ENCODE data around the gene TMEM51. TPM values are rescaled to one million over a fixed set of nuclear protein-coding genes. Genes with fewer than 3 reads are reported as not detected.
A peak's percentile ranks its signal among the peaks of the same experiment; 100 is the strongest.

TMEM51 gene
- total and polyA plus RNA-seq, 2 of the 13 experiments (the other 11 are each of a cell fraction or from before 2014, with no cell fraction given): 12.2 to 22.3 TPM

GRCh38 chr1:15139654-15140350, 13.7 kb upstream of the TMEM51 start (continued):
- peak; percentile 92 for TF ChIP-seq ZNF687 (CRISPR knock-in tag; IDR thresholded peaks at IDR 0.05)
- 0 out of 2 replicates have a peak, but pooled peaks have one; percentile 81 for TF ChIP-seq GTF3A (CRISPR knock-in tag; conservative IDR thresholded peaks at IDR 0.05)
- TF ChIP-seq, protein P1, sequence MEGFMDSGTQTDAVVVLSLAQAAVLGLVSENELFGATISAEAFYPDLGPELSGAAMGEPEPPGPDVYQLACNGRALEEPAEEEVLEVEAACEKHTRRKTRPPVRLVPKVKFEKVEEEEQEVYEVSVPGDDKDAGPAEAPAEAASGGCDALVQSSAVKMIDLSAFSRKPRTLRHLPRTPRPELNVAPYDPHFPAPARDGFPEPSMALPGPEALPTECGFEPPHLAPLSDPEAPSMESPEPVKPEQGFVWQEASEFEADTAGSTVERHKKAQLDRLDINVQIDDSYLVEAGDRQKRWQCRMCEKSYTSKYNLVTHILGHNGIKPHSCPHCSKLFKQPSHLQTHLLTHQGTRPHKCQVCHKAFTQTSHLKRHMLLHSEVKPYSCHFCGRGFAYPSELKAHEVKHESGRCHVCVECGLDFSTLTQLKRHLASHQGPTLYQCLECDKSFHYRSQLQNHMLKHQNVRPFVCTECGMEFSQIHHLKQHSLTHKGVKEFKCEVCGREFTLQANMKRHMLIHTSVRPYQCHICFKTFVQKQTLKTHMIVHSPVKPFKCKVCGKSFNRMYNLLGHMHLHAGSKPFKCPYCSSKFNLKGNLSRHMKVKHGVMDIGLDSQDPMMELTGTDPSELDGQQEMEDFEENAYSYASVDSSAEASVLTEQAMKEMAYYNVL (CRISPR knock-in tag; IDR thresholded peaks at IDR 0.05; ENCODE audit: borderline replicate concordance): peak; percentile 10; the same call in 1 of the 2 replicates
- TF ChIP-seq ZNF326 (CRISPR knock-in tag; IDR thresholded peaks at IDR 0.05; ENCODE audit: borderline replicate concordance): no peak
- TF ChIP-seq, protein P2, sequence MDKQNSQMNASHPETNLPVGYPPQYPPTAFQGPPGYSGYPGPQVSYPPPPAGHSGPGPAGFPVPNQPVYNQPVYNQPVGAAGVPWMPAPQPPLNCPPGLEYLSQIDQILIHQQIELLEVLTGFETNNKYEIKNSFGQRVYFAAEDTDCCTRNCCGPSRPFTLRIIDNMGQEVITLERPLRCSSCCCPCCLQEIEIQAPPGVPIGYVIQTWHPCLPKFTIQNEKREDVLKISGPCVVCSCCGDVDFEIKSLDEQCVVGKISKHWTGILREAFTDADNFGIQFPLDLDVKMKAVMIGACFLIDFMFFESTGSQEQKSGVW (CRISPR knock-in tag; IDR thresholded peaks at IDR 0.05; ENCODE audit: borderline replicate concordance): no peak
- no peak for TF ChIP-seq MEF2D (CRISPR knock-in tag; IDR thresholded peaks at IDR 0.05)
- TF ChIP-seq, protein P3, sequence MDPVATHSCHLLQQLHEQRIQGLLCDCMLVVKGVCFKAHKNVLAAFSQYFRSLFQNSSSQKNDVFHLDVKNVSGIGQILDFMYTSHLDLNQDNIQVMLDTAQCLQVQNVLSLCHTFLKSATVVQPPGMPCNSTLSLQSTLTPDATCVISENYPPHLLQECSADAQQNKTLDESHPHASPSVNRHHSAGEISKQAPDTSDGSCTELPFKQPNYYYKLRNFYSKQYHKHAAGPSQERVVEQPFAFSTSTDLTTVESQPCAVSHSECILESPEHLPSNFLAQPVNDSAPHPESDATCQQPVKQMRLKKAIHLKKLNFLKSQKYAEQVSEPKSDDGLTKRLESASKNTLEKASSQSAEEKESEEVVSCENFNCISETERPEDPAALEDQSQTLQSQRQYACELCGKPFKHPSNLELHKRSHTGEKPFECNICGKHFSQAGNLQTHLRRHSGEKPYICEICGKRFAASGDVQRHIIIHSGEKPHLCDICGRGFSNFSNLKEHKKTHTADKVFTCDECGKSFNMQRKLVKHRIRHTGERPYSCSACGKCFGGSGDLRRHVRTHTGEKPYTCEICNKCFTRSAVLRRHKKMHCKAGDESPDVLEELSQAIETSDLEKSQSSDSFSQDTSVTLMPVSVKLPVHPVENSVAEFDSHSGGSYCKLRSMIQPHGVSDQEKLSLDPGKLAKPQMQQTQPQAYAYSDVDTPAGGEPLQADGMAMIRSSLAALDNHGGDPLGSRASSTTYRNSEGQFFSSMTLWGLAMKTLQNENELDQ (CRISPR knock-in tag; IDR thresholded peaks at IDR 0.05; ENCODE audit: borderline replicate concordance): no peak
- no peak for TF ChIP-seq MAFG (CRISPR knock-in tag; IDR thresholded peaks at IDR 0.05)
- peak; percentile 64 for TF ChIP-seq RCOR2 (CRISPR knock-in tag; IDR thresholded peaks at IDR 0.05)
- TF ChIP-seq SRSF1 (optimal IDR thresholded peaks at IDR 0.05; ENCODE audit: low read depth, low read length): no peak
- peak; percentile 53 for TF ChIP-seq PHF8 (CRISPR knock-in tag; IDR thresholded peaks at IDR 0.05)
- TF ChIP-seq BRCA1 (CRISPR knock-in tag; IDR thresholded peaks at IDR 0.05): no peak
- TF ChIP-seq TRIM24 (CRISPR knock-in tag; IDR thresholded peaks at IDR 0.05): no peak
- TF ChIP-seq ZFX (CRISPR knock-in tag; IDR thresholded peaks at IDR 0.05; ENCODE audit: low read depth): peak; percentile 83
- TF ChIP-seq, protein P4, sequence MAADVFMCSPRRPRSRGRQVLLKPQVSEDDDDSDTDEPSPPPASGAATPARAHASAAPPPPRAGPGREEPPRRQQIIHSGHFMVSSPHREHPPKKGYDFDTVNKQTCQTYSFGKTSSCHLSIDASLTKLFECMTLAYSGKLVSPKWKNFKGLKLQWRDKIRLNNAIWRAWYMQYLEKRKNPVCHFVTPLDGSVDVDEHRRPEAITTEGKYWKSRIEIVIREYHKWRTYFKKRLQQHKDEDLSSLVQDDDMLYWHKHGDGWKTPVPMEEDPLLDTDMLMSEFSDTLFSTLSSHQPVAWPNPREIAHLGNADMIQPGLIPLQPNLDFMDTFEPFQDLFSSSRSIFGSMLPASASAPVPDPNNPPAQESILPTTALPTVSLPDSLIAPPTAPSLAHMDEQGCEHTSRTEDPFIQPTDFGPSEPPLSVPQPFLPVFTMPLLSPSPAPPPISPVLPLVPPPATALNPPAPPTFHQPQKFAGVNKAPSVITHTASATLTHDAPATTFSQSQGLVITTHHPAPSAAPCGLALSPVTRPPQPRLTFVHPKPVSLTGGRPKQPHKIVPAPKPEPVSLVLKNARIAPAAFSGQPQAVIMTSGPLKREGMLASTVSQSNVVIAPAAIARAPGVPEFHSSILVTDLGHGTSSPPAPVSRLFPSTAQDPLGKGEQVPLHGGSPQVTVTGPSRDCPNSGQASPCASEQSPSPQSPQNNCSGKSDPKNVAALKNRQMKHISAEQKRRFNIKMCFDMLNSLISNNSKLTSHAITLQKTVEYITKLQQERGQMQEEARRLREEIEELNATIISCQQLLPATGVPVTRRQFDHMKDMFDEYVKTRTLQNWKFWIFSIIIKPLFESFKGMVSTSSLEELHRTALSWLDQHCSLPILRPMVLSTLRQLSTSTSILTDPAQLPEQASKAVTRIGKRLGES (CRISPR knock-in tag; IDR thresholded peaks at IDR 0.05; ENCODE audit: borderline replicate concordance): no peak
- no peak for TF ChIP-seq ZNF724P (CRISPR knock-in tag; IDR thresholded peaks at IDR 0.05; ENCODE audit: borderline replicate concordance)
